T-cell (primary cell): ENCODE results near the gene RNF6. TPM values are rescaled to one million over a fixed set of nuclear protein-coding genes. Genes with fewer than 3 reads are reported as not detected.
A peak's percentile ranks its signal among the peaks of the same experiment; 100 is the strongest.

Experiments used
- ATAC-seq, 4 experiments: fragments of 200-7000 bp in 3 of 4; fragments of 150-1000 bp in 1 of 4; cut with Tn5 transposase; replicated peaks in 1 of 4; 1 replicate in 3 of 4; 2 replicates in 1 of 4; pipeline ENCODE4 v1.10.0; 2021; ENCODE audit warnings: moderate library complexity in 3 of 4, mild to moderate bottlenecking in 2 of 4, moderate number of reproducible peaks in 1 of 4
- CTCF ChIA-PET, 2 donors: fragments of 300-600 bp; sonication (Branson Sonifier 250); formaldehyde crosslinking; loops; one replicate each; lab custom pipeline; 2022; ENCODE audit warnings: antibody characterized with exemption in 2 of 2; lab: Charles Lee
- POLR2A ChIA-PET, 2 donors: fragments of 300-600 bp; sonication (Branson Sonifier 250); formaldehyde crosslinking; loops; one replicate each; lab custom pipeline; 2022; ENCODE audit warnings: antibody characterized with exemption in 2 of 2; lab: Charles Lee
- DNase-seq, 35 experiments: peaks; one replicate each; pipeline versions ENCODE4 v3.0.0 to v3.0.0-alpha.2; 2013 to 2023
- H3K27ac ChIP-seq: one replicate; pipeline ENCODE4 v1.5.1; 2013; ENCODE audit warnings: low read length
- H3K27me3 ChIP-seq, 2 experiments: replicated peaks in 1 of 2; 1 replicate in 1 of 2; 2 replicates in 1 of 2; pipeline versions ENCODE4 v1.6.1 to v1.7.0; 2013; ENCODE audit warnings: low read length in 1 of 2, mixed read lengths in 1 of 2; ENCODE audit not compliant: control insufficient read depth in 2 of 2, insufficient read depth in 2 of 2; ENCODE audit errors: extremely low read depth in 1 of 2
- H3K36me3 ChIP-seq, 2 donors: 1 replicate in 1 of 2; 2 replicates in 1 of 2; pipeline versions ENCODE4 v1.6.1 to v1.7.0; 2013; ENCODE audit warnings: low read length in 1 of 2; ENCODE audit not compliant: control insufficient read depth in 2 of 2, insufficient read depth in 1 of 2; ENCODE audit errors: extremely low read depth in 1 of 2
- H3K4me1 ChIP-seq, 2 experiments: 1 replicate in 1 of 2; 2 replicates in 1 of 2; pipeline versions ENCODE4 v1.6.1 to v1.7.0; 2013; ENCODE audit warnings: low read length in 2 of 2, mixed read lengths in 1 of 2; ENCODE audit not compliant: insufficient read depth in 2 of 2, control insufficient read depth in 1 of 2; ENCODE audit errors: extremely low read depth in 1 of 2
- H3K4me3 ChIP-seq, 2 donors: 1 replicate in 1 of 2; 2 replicates in 1 of 2; pipeline versions ENCODE4 v1.5.1 to v1.7.0; 2013; ENCODE audit warnings: mild to moderate bottlenecking in 2 of 2, low read length in 1 of 2, moderate library complexity in 1 of 2; ENCODE audit not compliant: control insufficient read depth in 1 of 2; ENCODE audit errors: extremely low read depth in 1 of 2
- H3K9me3 ChIP-seq: 2 replicates; pipeline ENCODE4 v1.7.0; 2013
- H3K27ac Mint-ChIP-seq, 2 donors: one replicate each; pipeline ENCODE4 v1.8.0; 2020 to 2021; ENCODE audit warnings: mild to moderate bottlenecking in 2 of 2, mixed read lengths in 2 of 2
- H3K27me3 Mint-ChIP-seq, 2 donors: one replicate each; pipeline ENCODE4 v1.8.0; 2021 to 2022; ENCODE audit warnings: mixed read lengths in 2 of 2
- H3K36me3 Mint-ChIP-seq: one replicate; pipeline ENCODE4 v1.8.0; 2021; ENCODE audit warnings: mixed read lengths
- H3K4me1 Mint-ChIP-seq, 3 donors: one replicate each; pipeline ENCODE4 v1.8.0; 2020 to 2022; ENCODE audit warnings: mixed read lengths in 3 of 3, mild to moderate bottlenecking in 1 of 3
- H3K4me3 Mint-ChIP-seq, 3 donors: one replicate each; pipeline ENCODE4 v1.8.0; 2020 to 2022; ENCODE audit warnings: mild to moderate bottlenecking in 3 of 3, mixed read lengths in 3 of 3, moderate library complexity in 3 of 3
- H3K9me3 Mint-ChIP-seq, 3 donors: one replicate each; pipeline ENCODE4 v1.8.0; 2020 to 2022; ENCODE audit warnings: mixed read lengths in 3 of 3
- WGBS: methylation state at CpG from one replicate; pipeline ENCODE4 v1.1.5; 2013; ENCODE audit warnings: missing lambda C conversion rate; ENCODE audit not compliant: insufficient coverage; 5-methylcytosine and 5-hydroxymethylcytosine counted together
- total RNA-seq, 35 experiments: library from RNA in 6 of 35; stranded (reverse) in 6 of 35; fragments of 120-200 nt in 1 of 35; gene quantifications; one replicate each; pipeline versions ENCODE4 v1.2.1 to v1.2.4 and lab custom pipeline; 2013 to 2026

The RNF6 gene
- total RNA-seq, 5 donors from 2014 or later (not counting 1 experiment from before 2014, with no cell fraction given): 35.7 to 45.0 (median 43.6) TPM

GRCh38 chr13:26255691-26256277 lies 33.7 kb upstream of the RNF6 start:
- Histone ChIP-seq H3K27me3 (no peaks in the 10 kb centered on the region), H3K27ac (no peak overlapping the region), H3K9me3 (no peaks in the 10 kb centered on the region), H3K4me1 (peaks cover 10 to 20% of the 10 kb centered on the region in 2 experiments), H3K36me3 (no peaks in the 10 kb centered on the region), H3K4me3 (no peak overlapping the region)
- 89% methylated on average over 2 of the region's 10 CpGs for WGBS
- H3K27me3 Mint-ChIP-seq: peaks cover 0 to under 1% of the 10 kb centered on the region in 2 donors
- ChIA-PET CTCF (interaction anchor here (0.5 to 3.3 kb wide), 8 partner anchors 34 to 1870 kb away, joined by 3 to 24 read pairs (median 4); partner anchors contain the start of gene RNF6 (in 1 of the 2)), POLR2A (interaction anchor here (0.6 kb wide), 2 partner anchors 1045 to 1884 kb away, joined by 4 to 10 read pairs; no protein-coding TSS in a partner anchor)
- H3K9me3 Mint-ChIP-seq: no peaks in the 10 kb centered on the region
- no peaks in the 10 kb centered on the region for H3K36me3 Mint-ChIP-seq
- H3K27ac Mint-ChIP-seq: no peak overlapping the region
- no peak for ATAC-seq
- peaks cover 49 to 68% (median 52%) of the 10 kb centered on the region in 3 donors for H3K4me1 Mint-ChIP-seq
- peak overlapping the region; percentile 82 to 97 (median 89) for H3K4me3 Mint-ChIP-seq
- peak in 1 of 35 experiments; percentile 14 for DNase-seq

GRCh38 chr13:26255115-26255514 lies 33.0 kb upstream of the RNF6 start:
- no peaks in the 10 kb centered on the region for H3K27me3 ChIP-seq
- ChIA-PET CTCF (interaction anchor here (0.5 to 3.3 kb wide), 8 partner anchors 21 to 1864 kb away, joined by 3 to 24 read pairs (median 4); partner anchors contain the start of gene RNF6 (in 1 of the 2)), POLR2A (interaction anchor here in 1 of 2 donors (0.6 to 0.7 kb wide), 2 partner anchors 28 to 972 kb away, joined by 6 read pairs; no protein-coding TSS in a partner anchor)
- DNase-seq (no peak), ATAC-seq (peak in 1 of 4 experiments; percentile 1)
- H3K27ac ChIP-seq: no peak overlapping the region
- peak overlapping the region; percentile 34 to 84 for H3K27ac Mint-ChIP-seq
- no peaks in the 10 kb centered on the region for H3K9me3 Mint-ChIP-seq
- no peaks in the 10 kb centered on the region for H3K36me3 ChIP-seq
- no CpG with 5 or more reads among the region's 7 CpGs for WGBS
- no peaks in the 10 kb centered on the region for H3K36me3 Mint-ChIP-seq
- H3K4me1 Mint-ChIP-seq: peaks cover 44 to 62% (median 47%) of the 10 kb centered on the region in 3 donors
- H3K4me1 ChIP-seq: peaks cover 10 to 20% of the 10 kb centered on the region in 2 experiments
- peak overlapping the region; percentile 88 to 90 for H3K4me3 ChIP-seq
- H3K9me3 ChIP-seq: no peaks in the 10 kb centered on the region
- H3K27me3 Mint-ChIP-seq: peaks cover 0 to 2% of the 10 kb centered on the region in 2 donors
- H3K4me3 Mint-ChIP-seq: peak overlapping the region; percentile 82 to 97 (median 89)

GRCh38 chr13:26254583-26255111 lies 32.5 kb upstream of the RNF6 start:
- Histone ChIP-seq H3K9me3 (no peaks in the 10 kb centered on the region), H3K4me3 (peak overlapping the region; percentile 88 to 90), H3K27me3 (no peaks in the 10 kb centered on the region), H3K36me3 (no peaks in the 10 kb centered on the region), H3K4me1 (peaks cover 10 to 20% of the 10 kb centered on the region in 2 experiments), H3K27ac (peak overlapping the region; percentile 42)
- ATAC-seq: peak; percentile 47 to 59 (median 54)
- Mint-ChIP-seq H3K36me3 (no peaks in the 10 kb centered on the region), H3K4me1 (peaks cover 41 to 57% (median 43%) of the 10 kb centered on the region in 3 donors), H3K27ac (peak overlapping the region; percentile 34 to 84), H3K27me3 (peaks cover 0 to 2% of the 10 kb centered on the region in 2 donors), H3K9me3 (no peaks in the 10 kb centered on the region), H3K4me3 (peak overlapping the region; percentile 82 to 97 (median 89))
- ChIA-PET CTCF (interaction anchor here (0.6 to 3.3 kb wide), 3 partner anchors 21 to 69 kb away, joined by 3 to 24 read pairs (median 4); no protein-coding TSS in a partner anchor), POLR2A (interaction anchor here in 1 of 2 donors (0.6 to 0.7 kb wide), 2 partner anchors 27 to 972 kb away, joined by 6 read pairs; no protein-coding TSS in a partner anchor)
- peak; percentile 22 to 76 (median 58) for DNase-seq
- WGBS: under 1% methylated on average over 31 of the region's 35 CpGs

GRCh38 chr13:26253787-26254582 lies 31.9 kb upstream of the RNF6 start, which contains the start of gene CDK8:
TSS of gene CDK8 (plus strand) at chr13:26254129. CDS start at chr13:26254642, 513 bp downstream.
- whole genome bisulfite sequencing: under 1% methylated on average over 66 of the region's 79 CpGs
- POLR2A ChIA-PET: interaction anchor here in 1 of 2 donors (0.5 to 1.0 kb wide), 4 partner anchors 27 to 971 kb away, joined by 3 to 6 read pairs (median 4); partner anchors contain the start of gene RNF6

GRCh38 chr13:26253262-26253786 lies 31.2 kb upstream of the RNF6 start:
- ATAC-seq: no peak
- Histone ChIP-seq H3K4me1 (peaks cover 10 to 20% of the 10 kb centered on the region in 2 experiments), H3K27me3 (no peaks in the 10 kb centered on the region), H3K9me3 (no peaks in the 10 kb centered on the region), H3K27ac (peak overlapping the region; percentile 76), H3K36me3 (no peaks in the 10 kb centered on the region), H3K4me3 (peak overlapping the region; percentile 88 to 90)
- H3K4me1 Mint-ChIP-seq: peaks cover 32 to 44% (median 35%) of the 10 kb centered on the region in 3 donors
- H3K27ac Mint-ChIP-seq: peak overlapping the region; percentile 65 to 79
- peaks cover 0 to 2% of the 10 kb centered on the region in 2 donors for H3K27me3 Mint-ChIP-seq
- 60% methylated on average over 4 of the region's 9 CpGs for WGBS
- H3K36me3 Mint-ChIP-seq: no peaks in the 10 kb centered on the region
- CTCF ChIA-PET: interaction anchor here (0.6 to 1.4 kb wide), 3 partner anchors 32 to 69 kb away, joined by 3 to 5 read pairs (median 3); no protein-coding TSS in a partner anchor
- peak overlapping the region; percentile 82 to 97 (median 88) for H3K4me3 Mint-ChIP-seq
- DNase-seq: no peak
- POLR2A ChIA-PET: interaction anchor here in 1 of 2 donors (0.5 to 1.0 kb wide), 2 partner anchors 32 to 53 kb away, joined by 3 read pairs; partner anchors contain the start of gene RNF6
- no peaks in the 10 kb centered on the region for H3K9me3 Mint-ChIP-seq

More at GRCh38 chr13:26253787-26254582, 31.9 kb upstream of the RNF6 start, which contains the start of gene CDK8:
- Histone ChIP-seq H3K4me3 (peak within 1 kb of the TSS; percentile 88 to 90), H3K4me1 (peaks cover 10 to 20% of the 10 kb centered on the region in 2 experiments), H3K27me3 (no peaks in the 10 kb centered on the region), H3K36me3 (no peaks in the 10 kb centered on the region), H3K27ac (peak within 1 kb of the TSS; percentile 76), H3K9me3 (no peaks in the 10 kb centered on the region)
- H3K27ac Mint-ChIP-seq: peak within 1 kb of the TSS; percentile 65 to 84
- H3K4me1 Mint-ChIP-seq: peaks cover 37 to 50% (median 40%) of the 10 kb centered on the region in 3 donors
- peak within 1 kb of the TSS; percentile 82 to 97 (median 89) for H3K4me3 Mint-ChIP-seq
- CTCF ChIA-PET: interaction anchor here (0.6 to 3.3 kb wide), 5 partner anchors 22 to 69 kb away, joined by 3 to 24 read pairs (median 4); no protein-coding TSS in a partner anchor
- H3K27me3 Mint-ChIP-seq: peaks cover 0 to 2% of the 10 kb centered on the region in 2 donors
- H3K36me3 Mint-ChIP-seq: no peaks in the 10 kb centered on the region
- ATAC-seq: peak; percentile 87 to 91 (median 88)
- H3K9me3 Mint-ChIP-seq: no peaks in the 10 kb centered on the region
- peak; percentile 74 to 93 (median 86) for DNase-seq
